Activated CD4-positive, alpha-beta T cell treated with anti-CD3 and anti-CD28 coated beads, Interleukin-2, amount 50 U/mL, for 4 hours (primary cell): Measurements from ENCODE around the gene SUCLG2.

Source experiments
- DNase-seq, 2 experiments: peaks; one replicate each; pipeline ENCODE4 v3.0.0-alpha.2; 2020

The SUCLG2 gene, protein sequence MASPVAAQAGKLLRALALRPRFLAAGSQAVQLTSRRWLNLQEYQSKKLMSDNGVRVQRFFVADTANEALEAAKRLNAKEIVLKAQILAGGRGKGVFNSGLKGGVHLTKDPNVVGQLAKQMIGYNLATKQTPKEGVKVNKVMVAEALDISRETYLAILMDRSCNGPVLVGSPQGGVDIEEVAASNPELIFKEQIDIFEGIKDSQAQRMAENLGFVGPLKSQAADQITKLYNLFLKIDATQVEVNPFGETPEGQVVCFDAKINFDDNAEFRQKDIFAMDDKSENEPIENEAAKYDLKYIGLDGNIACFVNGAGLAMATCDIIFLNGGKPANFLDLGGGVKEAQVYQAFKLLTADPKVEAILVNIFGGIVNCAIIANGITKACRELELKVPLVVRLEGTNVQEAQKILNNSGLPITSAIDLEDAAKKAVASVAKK

DNA sequence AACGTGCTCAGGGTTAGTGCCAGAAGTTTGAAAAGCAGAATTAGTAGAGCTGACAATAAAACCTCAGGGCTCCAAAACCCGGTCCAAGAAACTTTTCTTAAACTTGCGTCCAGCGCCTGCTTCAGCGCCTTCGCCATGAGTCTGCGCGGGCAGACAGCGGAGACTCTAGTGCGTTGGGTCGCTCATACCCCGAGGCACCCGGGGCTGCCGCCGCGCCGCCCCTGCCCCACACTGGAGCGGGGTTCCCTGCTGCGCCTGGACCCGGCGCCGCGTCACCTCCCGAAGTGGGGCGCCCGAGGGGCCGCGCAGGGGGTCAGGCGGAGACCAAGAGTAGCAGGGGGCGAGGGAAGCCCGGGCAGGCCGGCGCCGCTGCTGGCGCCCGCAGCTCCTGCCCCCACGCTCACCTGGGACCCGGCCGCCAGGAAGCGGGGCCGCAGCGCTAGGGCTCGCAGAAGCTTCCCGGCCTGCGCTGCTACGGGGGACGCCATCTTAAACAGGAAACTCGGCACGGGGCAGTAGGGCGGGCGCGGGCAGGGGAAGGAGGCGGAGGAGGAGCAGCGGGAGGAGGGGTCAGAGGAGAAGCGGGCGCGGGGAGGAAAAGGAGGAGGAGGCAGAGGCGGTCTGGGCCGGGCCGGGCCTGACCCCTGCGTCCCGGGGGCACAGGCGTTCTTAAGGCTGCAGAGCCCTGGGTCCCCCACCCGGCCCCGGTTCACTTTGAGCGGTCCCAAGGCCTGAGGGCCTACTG, at the start of gene SUCLG2:
TSS of gene SUCLG2 (minus strand) at position 514 of the 745 bp plus-strand sequence. CDS start at position 488, 26 bp downstream.
- peak; percentile 79 for DNase-seq

DNA sequence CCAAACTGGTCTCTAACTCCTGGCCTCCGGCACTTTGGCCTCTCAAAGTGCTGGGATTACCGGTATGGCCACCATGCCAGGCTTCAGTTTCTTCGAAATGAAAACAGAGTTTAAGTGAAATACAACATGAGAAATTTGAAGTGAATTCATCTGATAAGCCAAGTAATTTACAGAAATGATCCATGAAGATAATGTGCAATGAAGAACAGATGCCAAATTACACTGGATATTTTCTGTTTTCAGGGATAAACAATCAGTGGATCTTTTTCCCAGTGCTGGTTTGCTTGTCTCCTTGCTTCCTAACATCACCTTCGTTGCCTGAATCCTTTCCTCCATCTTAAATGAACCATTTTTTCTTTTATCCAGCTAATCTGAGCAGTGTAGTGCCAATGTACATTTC, 46.2 kb upstream of the SUCLG2 start:
- no peak for DNase-seq

DNA sequence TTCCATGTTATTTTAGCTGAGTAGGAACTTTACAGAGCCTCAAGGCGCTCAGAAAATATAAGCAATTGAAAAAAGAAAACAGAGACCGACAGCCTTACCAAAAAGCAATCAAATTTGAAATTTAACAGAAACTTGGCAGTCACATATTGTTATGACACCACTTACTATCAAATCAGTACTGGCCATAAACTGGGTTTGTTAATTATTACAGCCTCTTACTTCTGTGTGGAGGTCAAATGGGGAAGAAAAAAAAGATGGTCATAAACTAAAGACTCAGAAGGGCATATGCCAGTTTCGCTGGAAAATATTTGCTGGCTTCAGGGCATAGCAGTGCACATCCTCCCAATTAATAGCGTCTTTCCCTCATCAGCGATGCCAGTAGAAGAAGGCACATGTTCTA, 45.5 kb upstream of the SUCLG2 start:
- DNase-seq: no peak

DNA sequence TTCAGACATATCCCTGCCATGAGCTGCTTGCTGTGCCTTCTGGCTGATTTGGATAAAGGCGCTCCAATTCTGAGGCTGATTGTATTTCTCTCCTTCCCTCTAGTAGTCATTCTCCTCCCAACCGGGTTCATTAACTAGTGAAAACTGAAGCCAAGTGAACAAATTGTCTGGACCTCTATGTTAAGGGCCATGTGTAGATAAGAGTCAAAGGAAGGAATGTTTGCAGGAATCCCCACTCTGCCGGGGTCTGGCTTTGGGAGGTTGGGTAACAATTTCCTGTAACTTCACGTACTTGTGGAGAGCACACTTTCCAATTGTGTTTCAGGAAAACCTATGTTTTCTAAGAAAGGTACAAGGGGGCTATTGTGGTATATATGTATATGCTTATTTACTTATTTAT, 38.2 kb upstream of the SUCLG2 start:
- DNase-seq: no peak

DNA sequence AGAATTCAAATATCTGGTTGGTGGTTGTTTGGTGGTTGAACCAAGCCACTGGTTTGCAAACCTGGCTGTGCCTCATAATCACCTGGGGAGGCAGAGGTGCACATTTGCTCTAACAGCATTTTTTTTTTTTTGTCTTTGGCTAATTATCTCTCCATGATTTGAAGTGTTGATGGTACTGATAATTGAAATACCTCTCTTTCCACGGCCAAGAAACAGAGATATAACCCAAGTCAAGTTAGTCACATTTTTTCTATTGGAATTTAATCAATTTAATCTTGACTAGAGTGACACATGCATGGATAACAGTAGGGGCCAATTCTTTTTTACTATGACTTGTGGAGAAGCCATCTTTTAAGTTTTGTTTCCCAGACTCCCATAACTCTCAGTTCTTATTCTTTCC, 37.5 kb upstream of the SUCLG2 start:
- no peak for DNase-seq

DNA sequence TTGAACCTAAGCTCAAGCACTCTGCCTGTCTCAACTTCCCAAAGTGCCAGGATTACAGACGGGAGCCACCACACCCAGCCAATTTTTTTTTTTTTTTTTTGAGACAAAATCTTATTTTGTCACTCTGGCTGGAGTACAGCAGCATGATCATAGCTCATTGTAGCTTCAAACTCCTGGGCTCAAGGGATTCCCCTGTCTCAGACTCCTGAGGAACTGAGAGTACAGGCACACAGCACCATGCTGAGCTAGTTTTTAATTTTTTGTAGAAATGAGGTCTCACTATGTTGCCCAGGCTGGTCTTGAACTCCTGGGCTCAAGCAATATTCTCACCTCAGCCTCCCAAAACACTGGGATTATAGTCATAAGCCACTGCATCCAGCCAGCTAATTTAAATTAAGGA, 36.8 kb upstream of the SUCLG2 start:
- no peak for DNase-seq

DNA sequence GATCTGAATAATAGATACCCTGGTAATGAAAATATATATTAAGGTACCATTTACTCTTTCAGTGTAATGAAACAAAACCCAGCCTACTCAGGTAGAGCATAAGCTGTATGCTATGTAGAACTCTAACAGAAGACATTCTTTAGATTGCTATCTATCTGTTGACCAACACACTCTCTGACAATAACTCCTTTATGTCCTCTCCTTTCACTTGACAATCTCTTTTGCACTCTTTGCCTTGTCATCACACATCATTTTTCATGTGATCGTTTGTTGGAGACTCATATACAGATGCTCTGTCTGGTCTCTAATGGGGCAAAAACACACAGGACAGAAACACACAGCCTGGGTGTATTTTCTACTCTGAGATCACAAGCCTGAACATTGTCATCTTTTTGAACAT, 35.4 kb upstream of the SUCLG2 start:
- DNase-seq: no peak

DNA sequence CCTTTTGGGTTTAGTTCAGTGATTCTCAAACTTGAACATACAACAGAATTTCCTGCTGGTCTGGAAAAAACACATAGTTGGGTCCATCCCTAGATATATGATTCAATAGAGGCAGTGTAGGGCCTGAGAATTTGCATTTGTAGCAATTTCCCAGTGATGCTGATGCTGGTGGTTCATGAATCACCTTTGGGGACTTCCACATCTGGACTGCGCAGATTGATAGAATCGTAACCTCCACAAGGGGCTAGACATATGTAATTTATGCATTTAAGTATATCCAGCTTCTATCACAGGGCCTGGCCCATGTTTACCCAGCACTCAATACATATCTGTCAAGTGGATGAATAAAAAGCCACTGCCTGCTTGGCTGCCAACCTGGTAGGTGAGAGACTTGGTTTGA, 33.8 kb upstream of the SUCLG2 start:
- DNase-seq: no peak

DNA sequence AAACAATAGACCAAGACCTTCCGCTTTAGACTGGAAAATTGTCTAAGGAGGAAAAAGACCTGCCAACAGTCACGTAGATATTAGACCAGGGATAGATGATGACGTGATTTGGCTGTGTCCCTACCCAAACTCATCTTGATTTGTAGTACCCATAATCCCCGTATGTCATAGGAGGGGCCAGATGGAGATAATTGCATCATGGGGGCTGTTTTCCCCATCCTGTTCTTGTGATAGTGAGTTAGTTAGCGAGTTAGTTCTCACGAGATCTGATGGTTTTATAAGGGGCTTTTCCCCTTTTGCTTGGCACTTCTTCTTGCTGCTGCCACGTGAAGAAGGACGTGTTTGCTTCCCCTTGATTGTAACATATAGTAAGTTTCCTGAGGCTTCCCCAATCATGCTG, 31.7 kb upstream of the SUCLG2 start:
- no peak for DNase-seq

DNA sequence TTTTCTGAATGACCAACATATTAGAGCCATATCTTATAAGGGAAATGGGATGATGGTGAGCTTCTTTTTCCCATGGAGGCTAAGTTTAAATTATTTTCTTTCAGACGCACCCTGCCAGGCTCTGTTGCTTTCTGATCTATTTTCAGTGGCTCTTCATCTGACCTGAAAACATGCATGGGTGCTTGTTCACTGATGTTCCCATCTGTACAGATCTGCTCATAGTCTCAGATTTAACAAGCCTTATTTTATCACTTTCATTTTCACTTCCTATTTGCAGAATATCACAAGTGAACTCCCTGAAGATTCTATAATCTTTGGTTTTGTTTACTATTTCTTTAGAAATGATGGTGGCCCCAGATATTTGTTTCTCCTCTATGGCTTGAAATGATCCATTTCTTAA, 31.1 kb upstream of the SUCLG2 start:
- DNase-seq: no peak

DNA sequence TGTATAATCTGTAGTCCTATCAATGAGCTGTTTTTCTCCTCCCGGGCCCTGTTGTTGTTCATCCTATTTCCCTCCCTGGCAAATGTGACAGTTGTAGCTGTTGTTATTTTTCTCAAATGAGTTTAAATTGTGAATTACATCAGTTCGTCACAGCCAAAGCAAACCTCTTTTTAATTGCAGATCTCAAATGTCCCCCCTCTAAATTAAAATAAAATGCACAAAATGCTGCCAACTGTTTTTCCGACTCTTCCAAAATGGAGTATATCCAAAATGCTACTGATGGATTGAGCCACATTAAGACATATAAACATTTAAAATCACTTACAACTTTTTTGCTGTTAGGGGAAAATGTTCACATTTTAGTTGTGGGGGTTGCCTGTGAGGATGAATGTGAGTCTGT, 29.8 kb upstream of the SUCLG2 start:
- no peak for DNase-seq

DNA sequence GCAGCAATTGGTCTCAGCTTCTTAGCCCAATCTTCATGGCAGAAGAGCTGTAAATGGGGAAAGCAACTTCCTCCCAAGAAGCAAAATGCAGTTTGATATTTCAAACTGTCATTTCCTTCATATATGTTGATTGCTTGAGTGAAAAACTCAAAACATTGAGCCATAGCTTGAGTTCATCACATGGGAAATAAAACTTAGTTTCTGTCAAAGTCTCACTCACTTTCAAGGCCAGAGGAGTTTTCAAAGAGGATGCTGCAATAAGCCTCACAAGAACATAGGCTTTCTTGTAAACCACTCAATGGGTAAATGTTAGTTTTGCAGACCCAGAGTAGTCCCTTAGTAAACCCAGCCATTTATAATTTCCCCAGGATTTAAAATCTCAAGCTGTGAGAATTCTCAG, 29.1 kb upstream of the SUCLG2 start:
- no peak for DNase-seq

DNA sequence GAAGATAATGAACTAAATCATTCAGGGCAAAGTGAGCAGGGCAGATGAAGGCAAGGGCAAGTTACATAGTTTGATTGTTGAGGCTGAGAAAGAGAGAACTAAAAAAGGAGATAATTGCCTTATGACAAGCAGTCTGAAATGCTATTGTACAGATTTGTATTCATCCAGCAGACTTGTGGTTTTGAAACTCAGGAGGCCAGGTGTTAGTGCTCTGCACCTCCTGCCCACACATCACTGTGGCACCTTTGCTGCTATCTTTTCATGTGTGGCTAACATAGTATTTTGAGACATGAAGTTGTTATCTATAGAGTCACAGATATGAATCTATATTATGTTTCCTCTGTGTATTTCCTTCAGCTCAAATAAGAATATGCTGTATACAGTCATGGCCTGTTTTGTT, 24.3 kb upstream of the SUCLG2 start:
- DNase-seq: no peak

DNA sequence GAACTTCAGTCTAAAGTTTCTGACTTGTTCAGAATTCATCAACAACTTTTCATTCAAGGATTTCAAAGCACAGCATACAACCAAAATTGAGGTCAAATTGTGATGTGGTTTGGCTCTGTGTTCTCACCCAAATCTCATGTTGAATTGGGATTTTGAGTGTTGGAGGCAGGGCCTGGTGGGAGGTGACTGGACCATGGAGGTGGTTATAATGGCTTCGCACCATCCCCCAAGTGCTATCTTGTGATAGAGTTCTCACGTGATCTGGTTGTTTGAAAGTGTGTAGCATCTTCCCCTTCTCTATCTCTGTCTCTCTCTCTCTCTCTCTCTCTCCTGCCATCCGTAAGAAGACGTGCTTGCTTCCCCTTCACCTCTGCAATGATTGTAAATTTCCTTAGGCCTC, 19.6 kb upstream of the SUCLG2 start:
- no peak for DNase-seq

DNA sequence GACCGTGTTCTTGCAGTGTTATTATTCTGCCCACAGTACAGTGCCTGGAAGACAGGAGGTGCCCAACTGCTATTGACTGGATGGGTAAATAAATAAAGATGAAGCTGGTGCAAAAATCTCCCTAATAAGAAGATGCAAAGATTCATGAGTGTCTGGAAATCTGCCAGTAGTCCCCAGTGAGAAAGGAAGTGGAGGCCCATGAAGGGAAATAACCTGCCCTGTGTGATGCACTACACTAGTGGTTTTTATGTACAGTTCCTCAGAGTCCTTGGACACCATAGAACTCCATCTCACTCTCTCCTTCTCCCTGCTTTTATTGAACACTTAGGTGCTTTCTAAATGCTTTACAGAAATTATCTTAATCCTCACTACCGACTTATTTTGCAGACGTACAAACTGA, 8.3 kb upstream of the SUCLG2 start:
- DNase-seq: no peak

DNA sequence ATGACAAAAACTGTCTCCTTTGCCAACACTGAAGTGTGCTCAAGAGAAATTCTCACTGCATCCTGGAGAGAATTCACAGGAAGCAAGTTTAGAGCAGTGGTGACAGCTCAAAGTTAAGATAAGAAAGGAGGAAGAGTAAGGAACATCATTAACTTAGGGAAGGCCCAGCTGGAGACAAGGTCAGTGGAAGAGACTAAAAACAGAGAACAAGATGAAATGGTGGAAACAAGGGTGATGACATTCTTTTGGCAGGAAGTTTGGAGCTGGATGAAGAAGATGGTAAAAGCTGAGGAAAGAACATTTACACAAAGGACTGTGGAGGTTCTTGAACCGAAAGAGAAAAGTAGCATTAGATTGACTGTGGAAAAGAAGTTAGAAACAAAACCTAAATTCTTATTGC, 6.7 kb upstream of the SUCLG2 start:
- no peak for DNase-seq

DNA sequence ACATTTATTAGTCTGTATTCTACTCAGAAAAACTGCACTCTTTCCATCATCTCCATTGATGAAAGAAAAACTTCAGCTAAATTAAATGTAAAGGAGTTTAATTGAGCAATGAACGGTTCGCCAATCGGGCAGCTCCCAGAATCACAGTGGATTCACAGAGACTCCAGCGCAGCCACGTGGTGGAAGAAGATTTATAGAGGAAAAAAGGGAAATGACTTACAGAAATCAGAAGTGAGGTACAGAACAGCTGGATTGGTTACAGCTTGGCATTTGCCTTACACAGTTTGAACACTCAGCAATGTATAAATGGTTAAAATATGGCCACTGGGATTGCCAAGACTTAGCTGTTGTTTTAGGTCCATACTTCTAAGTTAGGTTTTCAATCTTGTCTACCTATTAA, 2.8 kb upstream of the SUCLG2 start:
- DNase-seq: no peak

DNA sequence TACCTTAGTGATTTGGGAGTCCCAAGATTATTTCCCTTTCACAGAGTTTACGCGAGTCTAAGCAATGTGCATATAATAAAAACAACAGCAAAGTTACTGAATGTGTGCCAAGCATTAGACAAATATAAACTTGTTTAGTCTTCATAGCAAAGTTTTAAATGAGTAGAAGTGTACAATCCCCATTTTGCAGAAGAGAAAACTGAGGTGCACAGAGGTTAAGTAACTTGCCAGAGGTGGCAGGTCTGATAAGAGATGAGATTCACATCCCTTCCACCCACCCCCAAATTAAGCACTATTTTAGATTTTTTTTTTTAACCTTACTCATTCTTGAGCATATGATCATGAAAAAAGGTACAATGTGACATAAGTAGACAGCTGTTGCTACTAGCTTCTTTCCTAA, 2.2 kb upstream of the SUCLG2 start:
- DNase-seq: no peak

DNA sequence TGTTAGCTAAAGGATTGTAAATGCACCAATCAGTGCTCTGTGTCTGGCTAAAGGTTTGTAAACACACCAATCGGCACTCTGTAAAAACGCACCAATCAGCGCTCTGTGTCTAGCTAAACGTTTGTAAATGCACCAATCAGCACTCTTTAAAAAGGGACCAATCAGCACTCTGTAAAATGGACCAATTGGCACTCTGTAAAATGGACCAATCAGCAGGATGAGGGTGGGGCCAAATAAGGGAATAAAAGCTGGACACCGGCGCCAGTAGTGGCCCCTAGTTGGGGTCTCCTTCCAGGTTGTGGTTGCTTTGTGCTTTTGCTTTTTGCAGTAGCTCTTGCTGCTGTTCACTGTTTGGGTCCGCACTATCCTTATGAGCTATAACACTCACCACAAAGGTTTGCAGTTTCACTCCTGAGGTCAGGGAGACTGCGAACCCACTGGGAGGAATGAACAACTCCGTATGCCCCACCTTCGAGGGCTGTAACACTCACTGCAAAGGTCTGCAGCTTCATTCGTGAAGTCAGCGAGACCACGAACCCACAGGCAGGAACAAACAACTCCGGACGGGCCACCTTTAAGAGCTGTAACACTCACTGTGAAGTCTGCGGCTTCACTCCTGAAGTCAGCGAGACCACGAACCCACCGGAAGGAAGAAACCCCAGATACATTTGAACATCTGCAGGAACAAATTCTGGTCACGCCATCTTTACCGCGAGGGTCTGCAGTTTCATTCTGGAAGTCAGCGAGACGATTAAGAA, 1.1 kb upstream of the SUCLG2 start:
- peak; percentile 46 for DNase-seq

DNA sequence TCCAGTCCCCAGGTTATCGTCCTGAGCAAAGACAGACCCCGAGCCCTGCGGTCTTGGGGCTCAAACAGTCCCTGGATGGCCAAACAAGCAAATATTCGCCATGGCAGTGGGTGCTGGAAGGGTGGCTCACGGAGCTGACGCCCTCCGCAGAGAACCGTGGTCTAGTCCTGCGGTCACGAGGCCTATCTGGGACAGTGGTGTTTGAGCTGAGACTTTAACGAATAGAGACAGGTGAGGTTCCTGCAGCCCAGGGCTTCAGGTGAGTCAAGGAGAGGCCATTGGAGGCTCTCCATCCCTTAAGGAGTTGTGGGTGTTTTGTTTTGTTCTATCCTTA, 399 bp upstream of the SUCLG2 start:
- no peak for DNase-seq

DNA sequence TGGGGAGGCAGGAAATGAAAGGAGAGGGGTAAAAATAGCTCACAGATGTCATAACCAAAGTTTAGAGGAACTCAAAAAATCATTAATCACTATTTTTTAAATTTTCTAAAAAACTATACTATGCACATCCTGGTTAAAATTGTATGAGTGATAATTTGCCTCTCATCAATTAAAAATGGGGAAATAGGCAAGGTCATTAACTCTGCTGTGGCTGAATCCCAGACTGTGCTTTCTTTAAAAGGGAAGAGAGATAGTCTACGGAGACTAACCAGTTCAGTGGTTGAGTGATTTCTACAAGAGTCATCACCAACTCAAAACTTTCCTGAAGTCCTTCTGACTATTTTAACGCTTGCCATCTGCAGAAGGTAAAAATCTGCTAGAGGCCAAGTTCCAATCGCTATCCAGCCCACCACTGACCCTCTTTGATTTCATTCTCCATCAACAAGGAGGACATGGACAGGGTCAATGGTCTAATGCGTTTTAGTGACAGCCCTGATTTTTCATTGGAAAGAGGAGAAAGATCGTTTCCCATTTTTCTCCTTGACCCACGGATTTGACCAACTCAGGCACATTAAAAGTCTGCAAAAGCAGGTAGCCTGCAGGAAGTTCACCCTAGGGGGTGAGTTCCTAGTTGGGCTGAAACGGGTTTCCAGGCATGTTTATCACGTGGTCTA, 850 bp downstream of the SUCLG2 start:
- peak in 1 of 2 experiments; percentile 14 for DNase-seq

DNA sequence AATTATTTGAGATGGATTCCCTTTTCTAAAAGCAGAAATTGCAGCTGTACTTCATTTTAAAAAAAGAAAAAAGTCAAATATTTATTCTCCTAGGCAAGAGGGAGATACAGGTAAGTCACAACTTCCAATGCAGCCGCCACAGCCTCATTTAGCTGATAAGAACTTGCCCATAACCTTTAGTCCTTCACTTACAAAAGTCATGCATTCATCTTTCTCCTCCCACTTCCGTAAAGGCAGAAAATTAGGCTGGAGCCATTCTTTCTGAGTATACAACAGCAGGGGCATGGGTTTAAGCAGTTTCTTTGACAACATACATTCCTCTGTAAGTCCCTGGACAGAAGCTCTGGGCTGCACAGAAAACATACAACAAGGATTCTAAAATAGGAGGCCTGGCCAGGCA, 4.3 kb downstream of the SUCLG2 start:
- no peak for DNase-seq

DNA sequence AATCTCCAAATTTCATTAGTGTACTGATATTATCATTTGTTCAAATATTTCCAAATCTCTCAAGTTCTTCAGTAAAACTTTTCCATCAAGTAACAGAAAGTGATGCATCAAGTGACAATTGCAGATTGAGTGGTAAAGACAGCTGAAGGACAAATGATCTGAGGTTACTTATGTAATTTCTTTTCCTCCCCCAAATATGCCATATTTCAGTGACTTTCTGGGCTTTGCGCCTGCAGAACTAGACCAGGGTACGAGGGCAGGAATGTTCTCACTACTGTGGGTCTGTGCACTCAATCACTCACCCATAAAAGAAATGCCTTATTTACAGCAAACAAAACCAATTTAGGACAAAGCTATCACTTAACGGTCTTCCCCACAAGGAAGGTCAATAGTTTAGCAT, 4.7 kb downstream of the SUCLG2 start:
- DNase-seq: no peak
